SU-DHL-6 (cell line): ENCODE results near the gene SYT13.

Source experiments
- CTCF ChIP-seq: fragments of 200-600 bp; sonication (generic); IDR thresholded peaks from one replicate; pipeline ENCODE4 v1.5.1; 2017; ENCODE audit warnings: antibody characterized with exemption, mild to moderate bottlenecking, low read length, moderate library complexity; ENCODE audit not compliant: insufficient read depth, poor library complexity, severe bottlenecking
- EZH2phosphoT487 ChIP-seq: fragments of 200-600 bp; sonication (generic), shearing (Covaris generic); conservative IDR thresholded peaks from 2 replicates; pipeline ENCODE4 v1.6.1; 2018; ENCODE audit warnings: mild to moderate bottlenecking, antibody characterized with exemption, low read length, moderate library complexity, mixed read lengths

GRCh38 chr11:45267052-45267451 lies 19.1 kb downstream of the SYT13 start:
- TF ChIP-seq CTCF, result no peak
- no peak for TF ChIP-seq EZH2phosphoT487
